SU-DHL-6 (cell line): ENCODE results near the gene NXPH1.

ENCODE experiments used
- EZH2phosphoT487 ChIP-seq: fragments of 200-600 bp; sonication (generic), shearing (Covaris generic); conservative IDR thresholded peaks from 2 replicates; pipeline ENCODE4 v1.6.1; 2018; ENCODE audit warnings: mild to moderate bottlenecking, antibody characterized with exemption, low read length, moderate library complexity, mixed read lengths
- TF ChIP-seq, protein P1 (sequence below): fragments of 200-600 bp; sonication (generic); IDR thresholded peaks from one replicate; pipeline ENCODE4 v1.5.1; 2017; ENCODE audit warnings: antibody characterized with exemption, mild to moderate bottlenecking, low read length, moderate library complexity; ENCODE audit not compliant: insufficient read depth, poor library complexity, severe bottlenecking

GRCh38 chr7:8516976-8517375 is 83.6 kb downstream of the NXPH1 start:
- TF ChIP-seq, protein P1, sequence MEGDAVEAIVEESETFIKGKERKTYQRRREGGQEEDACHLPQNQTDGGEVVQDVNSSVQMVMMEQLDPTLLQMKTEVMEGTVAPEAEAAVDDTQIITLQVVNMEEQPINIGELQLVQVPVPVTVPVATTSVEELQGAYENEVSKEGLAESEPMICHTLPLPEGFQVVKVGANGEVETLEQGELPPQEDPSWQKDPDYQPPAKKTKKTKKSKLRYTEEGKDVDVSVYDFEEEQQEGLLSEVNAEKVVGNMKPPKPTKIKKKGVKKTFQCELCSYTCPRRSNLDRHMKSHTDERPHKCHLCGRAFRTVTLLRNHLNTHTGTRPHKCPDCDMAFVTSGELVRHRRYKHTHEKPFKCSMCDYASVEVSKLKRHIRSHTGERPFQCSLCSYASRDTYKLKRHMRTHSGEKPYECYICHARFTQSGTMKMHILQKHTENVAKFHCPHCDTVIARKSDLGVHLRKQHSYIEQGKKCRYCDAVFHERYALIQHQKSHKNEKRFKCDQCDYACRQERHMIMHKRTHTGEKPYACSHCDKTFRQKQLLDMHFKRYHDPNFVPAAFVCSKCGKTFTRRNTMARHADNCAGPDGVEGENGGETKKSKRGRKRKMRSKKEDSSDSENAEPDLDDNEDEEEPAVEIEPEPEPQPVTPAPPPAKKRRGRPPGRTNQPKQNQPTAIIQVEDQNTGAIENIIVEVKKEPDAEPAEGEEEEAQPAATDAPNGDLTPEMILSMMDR, result no peak
- TF ChIP-seq EZH2phosphoT487, result no peak
